ENCODE measurements around the gene HIVEP1.

DNA sequence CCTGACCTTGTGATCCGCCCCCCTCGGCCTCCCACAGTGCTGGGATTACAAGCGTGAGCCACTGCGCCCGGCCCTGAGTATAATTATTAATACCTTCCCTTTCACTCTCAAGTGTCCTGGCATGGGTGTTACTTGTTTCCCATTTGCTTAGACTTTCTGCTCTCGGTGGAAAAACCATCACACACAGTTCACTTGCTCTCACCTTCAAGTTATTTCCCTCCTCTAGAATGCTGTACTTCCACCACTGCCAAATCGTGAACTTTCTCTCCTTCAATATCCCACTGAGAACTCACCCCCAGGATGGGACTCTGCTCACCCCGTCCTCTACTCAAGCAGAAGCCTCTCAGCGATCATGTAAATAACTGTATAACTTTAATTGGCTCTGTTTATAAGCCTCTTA lies 4.6 kb upstream of the HIVEP1 start:
- TF ChIP-seq EP300 (IDR thresholded peaks at IDR 0.05) (no peak), POLR2A (IDR thresholded peaks at IDR 0.05) (no peak)
- TF ChIP-seq, protein P1, sequence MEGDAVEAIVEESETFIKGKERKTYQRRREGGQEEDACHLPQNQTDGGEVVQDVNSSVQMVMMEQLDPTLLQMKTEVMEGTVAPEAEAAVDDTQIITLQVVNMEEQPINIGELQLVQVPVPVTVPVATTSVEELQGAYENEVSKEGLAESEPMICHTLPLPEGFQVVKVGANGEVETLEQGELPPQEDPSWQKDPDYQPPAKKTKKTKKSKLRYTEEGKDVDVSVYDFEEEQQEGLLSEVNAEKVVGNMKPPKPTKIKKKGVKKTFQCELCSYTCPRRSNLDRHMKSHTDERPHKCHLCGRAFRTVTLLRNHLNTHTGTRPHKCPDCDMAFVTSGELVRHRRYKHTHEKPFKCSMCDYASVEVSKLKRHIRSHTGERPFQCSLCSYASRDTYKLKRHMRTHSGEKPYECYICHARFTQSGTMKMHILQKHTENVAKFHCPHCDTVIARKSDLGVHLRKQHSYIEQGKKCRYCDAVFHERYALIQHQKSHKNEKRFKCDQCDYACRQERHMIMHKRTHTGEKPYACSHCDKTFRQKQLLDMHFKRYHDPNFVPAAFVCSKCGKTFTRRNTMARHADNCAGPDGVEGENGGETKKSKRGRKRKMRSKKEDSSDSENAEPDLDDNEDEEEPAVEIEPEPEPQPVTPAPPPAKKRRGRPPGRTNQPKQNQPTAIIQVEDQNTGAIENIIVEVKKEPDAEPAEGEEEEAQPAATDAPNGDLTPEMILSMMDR (IDR thresholded peaks at IDR 0.05), result no peak
